Activated CD4-positive, alpha-beta T cell treated with anti-CD3 and anti-CD28 coated beads for 1 hour (primary cell): ENCODE measurements around the gene ZMYND8.

ENCODE experiments used
- DNase-seq: peaks from one replicate; pipeline ENCODE4 v3.0.0-alpha.2; 2020

Gene ZMYND8

DNA sequence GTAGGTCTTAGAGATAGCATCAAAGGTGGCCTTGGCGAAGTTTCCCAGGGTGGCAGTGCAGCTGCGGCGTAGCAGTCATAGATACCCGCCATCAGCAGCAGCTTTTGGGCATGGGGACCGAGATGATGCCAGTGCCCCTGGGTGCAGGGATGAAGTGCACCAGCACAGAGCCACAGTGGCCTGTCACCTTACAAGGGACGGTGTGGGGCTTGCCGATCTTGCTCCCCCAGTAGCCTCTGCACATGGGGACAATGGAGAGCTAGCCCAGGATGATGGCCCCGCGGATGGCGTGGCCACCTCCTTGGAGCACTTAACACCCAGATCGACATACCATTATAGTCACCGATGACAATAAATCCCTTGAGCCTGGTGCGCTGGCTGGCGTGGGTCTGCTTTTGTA, 195.5 kb downstream of the ZMYND8 start:
- DNase-seq: no peak

DNA sequence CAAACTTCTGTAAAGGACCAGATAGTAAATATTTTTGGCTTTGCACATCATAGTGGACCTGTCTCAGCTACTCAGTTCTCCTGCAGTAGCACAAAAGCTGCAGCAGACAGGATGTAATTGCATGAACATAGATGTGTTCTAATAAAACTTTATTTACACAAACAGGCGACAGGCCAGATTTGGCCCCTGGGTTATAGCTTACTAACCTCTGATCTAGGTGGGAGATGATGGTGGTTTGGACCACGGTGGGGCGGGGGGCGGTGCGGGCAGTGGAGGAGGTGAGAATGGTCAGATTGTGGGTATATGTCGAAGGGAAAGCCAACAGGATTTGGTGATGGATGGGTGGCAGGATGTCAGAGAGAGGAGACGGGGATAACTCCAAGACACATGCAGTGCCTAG, 196.3 kb downstream of the ZMYND8 start:
- no peak for DNase-seq
